Left colon (tissue), 2 donors: ENCODE measurements around the gene MS4A15. TPM values are rescaled to one million over a fixed set of nuclear protein-coding genes. Genes with fewer than 3 reads are reported as not detected.
A peak's percentile ranks its signal among the peaks of the same experiment; 100 is the strongest.

ENCODE experiments used
- ATAC-seq: fragments of 200-7000 bp; cut with Tn5 transposase; one replicate; pipeline ENCODE4 v1.9.1; 2020; ENCODE audit warnings: mild to moderate bottlenecking, moderate library complexity
- DNase-seq, 2 donors: peaks; one replicate each; pipeline ENCODE4 v3.0.0-alpha.2; 2020
- intact Hi-C, 2 donors: fragments of 100-400 bp; cut with DNase I in 1 of 2; cut with micrococcal nuclease in 1 of 2; formaldehyde crosslinking; loops; one replicate each; pipeline versions ENCODE4 v1.11.2 to v1.14.0; 2022; cut with DNase I, micrococcal nuclease
- total RNA-seq, 2 donors: library from RNA; stranded (reverse); fragmentation: NEBNext Ultra II Directional; extraction: Animal tissue kit (Norgen Biotek cat#: 25700); gene quantifications; one replicate each; pipeline ENCODE4 v1.2.1, GENCODE V29; 2021
- donor health status: DM: no; HTN: no; CAD: no.
- donor health status: DM: yes; HTN: yes; CAD: no.

MS4A15 gene
- total RNA-seq, 2 donors from 2014 or later, result not detected

DNA sequence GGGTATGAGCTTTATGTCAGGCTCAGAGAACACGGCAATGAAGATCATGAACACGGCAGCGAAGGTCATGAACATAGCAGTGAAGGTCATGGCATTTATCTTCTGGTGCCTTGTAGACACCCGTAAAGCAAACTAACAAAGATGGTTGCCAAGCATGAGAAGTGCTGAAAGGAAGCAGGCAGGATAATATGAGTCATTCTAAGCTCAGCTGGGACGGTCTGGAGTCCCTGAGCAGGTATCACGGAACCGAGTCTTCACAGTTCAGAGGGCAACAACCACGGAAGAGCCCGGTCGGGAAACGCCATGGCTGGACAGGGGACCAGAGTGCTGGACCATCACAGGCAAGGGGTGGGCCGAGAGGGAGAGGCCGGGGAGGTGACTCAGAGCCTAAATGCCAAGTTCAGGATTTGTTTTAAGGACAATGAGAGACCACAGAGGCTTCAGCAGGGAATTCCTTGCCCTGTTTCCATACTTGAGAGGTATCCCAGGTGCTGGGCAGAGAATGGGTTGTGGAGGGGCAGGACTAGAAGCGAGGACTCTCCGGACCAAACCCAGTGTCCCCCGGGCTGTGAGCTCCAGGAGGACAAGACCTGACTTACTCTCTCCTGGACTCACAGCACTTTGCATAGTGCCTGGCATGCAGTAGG lies 15.3 kb downstream of the MS4A15 start:
- ATAC-seq (no peak), DNase-seq (no peak)
- intact Hi-C loops, result no loop called here

DNA sequence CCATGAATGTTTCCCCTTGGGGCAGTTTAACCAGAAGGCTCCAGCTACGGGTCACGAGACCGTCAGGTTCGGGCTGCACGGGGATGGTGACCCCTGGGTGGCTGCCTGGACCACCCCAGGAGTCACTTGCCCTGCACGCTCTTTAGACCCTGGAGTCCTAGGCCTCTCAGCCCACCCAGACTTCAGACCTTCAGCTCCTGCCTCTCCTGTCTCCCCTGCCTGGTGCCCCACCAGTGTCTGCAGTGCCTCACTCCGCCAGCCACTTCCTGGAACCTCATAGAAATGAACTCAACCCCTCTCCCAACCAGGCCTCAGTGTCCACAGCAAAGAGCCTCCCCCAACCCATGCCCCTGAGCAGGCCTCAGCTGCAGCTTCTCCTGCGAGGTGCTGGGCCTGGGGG lies 16.0 kb downstream of the MS4A15 start:
- intact Hi-C loops, result no loop called here
- ATAC-seq, result no peak
- no peak for DNase-seq

DNA sequence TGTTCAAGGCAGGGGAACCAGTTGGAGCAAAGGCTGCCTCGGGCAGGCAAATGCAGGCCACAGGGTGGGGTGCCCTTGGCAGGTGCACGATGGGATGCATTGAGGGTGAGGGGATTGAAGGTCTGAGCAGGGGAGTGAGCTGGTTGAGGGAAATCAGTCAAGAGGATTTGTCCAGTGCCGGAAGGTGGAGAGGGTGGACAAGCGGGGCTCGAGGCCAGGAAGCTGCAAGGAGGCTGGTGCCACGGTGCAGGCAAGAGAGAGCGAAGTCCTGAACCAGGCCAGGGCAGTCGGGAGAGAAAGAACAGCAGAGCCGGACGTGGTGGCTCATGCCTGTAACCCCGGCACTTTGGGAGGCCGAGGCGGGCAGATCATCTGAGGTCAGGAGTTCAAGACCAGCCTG lies 18.1 kb downstream of the MS4A15 start:
- intact Hi-C loops, result no loop called here
- ATAC-seq (no peak), DNase-seq (no peak)

DNA sequence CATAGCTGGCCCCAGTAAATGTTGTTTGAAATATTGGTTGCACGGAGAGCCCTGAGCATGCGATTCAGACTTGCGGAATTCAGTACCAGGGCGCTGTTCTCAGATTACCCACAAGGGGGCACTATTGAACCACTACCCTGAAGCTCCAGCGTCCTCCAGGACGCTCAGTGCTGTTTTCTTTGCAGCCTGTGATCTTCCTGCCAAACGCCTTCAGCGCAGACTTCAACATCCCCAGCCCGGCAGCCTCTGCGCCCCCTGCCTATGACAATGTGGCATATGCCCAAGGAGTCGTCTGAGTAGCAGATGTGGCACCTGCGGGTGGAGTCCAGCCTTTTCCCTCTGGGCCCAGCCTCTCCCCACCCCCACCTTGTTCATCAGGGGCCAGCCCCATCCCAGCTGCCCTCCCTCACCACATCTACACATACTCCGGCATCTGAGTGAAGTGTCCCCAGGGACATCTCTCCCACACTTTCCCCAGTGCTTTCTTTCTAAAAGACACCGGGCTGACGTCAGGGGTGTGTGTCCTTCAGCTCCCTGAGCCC lies 18.8 kb downstream of the MS4A15 start:
- ATAC-seq (peak; percentile 88), DNase-seq (peak; percentile 75 to 88)
- intact Hi-C loops, result no loop called here

DNA sequence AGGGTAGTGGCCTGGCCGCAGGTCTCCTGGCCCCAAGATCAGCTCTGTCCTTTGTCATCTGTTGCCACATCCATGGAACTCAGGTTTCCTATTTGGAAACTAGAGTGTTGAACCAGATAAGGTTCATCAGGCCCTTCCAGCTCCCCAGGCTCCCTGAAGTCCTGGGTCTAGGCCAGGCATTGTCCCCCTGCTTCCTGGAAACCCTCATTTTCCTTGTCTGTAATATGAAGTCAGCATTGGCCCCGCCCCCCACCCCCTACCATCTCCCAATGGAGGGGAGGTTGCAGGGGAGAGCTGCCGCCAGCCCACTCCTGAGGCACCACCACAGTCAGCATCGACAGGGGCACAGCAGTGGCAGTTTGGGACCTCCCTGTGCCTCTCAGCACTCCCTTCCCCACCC lies 19.5 kb downstream of the MS4A15 start:
- intact Hi-C loops, result no loop called here
- ATAC-seq, result no peak
- no peak for DNase-seq

DNA sequence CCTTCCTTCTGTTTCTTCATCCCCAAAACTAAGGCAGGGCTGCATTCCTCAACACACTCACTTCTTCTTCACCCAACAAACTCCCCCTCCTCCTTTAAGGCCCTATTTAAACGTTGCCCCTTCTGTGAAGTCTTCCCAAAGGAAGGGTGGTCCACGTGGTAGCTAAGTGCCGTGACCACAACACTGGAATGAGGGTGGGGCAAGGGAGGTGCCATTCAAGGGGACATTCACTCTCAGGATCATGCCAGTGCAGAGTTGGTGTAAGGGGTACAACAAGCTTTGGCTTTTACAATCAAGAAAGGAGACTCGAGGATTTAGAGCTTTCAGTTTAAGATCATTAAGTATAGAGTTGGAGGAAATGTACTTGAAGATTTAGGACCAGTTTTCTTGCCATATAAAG lies 20.4 kb downstream of the MS4A15 start:
- no peak for ATAC-seq

DNA sequence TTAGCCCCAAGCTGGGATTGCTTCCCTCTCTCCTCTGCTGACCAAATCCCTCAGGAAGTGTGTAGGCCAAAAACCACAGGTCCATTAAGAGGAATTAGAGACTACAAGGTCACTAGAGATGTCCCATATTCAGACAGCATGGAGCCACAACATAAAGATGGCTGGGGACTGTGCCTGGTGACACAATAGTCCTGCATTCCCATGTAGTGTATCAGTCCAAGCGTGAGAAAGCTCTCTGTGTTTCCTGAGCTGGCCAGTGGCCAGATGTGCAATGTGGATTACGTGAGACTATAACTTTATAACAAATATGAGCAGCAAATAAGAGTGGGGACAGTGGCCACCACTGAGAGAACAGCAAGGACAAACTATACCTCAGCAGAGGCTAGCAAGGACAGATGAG lies 20.9 kb downstream of the MS4A15 start:
- intact Hi-C loops, result no loop called here
- ATAC-seq (peak; percentile 11), DNase-seq (no peak)

More for the DNA sequence above, 20.4 kb downstream of the MS4A15 start:
- DNase-seq, result no peak
- intact Hi-C loops, result no loop called here

DNA sequence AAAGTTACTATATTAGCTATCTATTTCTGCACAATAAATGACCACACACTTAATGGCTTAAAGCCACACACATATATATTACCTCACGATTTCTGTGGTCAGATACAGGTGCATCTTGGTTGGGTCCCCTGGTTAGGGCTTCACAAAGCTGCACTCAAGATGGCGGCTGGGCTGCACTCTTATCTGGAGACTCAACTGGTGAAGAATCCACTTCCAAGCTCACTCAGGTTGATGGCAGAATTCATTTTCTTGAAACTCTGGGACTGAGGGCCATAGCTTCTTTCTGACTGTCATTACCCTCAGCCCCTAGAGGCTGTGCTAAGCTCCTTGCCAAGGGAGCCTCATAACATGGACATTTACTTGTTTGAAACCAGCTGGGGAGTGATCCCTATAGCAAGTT lies 23.4 kb downstream of the MS4A15 start:
- intact Hi-C loops, result no loop called here
- ATAC-seq (no peak), DNase-seq (no peak)

DNA sequence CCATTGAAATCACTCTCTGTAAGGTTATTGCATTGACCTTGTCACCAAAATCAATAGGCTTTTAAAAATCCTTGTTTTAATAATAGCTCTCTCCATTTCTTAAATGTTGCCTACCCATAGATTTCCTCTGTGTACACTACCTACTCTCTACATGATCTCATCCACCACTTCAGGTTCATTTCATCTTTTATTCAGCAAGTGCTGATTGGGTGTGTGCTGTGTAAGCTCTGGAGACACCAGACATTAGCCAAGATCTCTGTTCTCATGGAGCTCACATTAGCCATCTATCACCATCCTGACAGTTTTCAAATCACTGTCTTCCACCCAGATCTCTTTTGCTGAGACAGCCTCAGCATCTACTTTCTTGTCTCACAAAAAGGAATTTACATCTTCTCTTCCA lies 24.1 kb downstream of the MS4A15 start:
- intact Hi-C loops, result no loop called here
- no peak for DNase-seq
- ATAC-seq, result no peak

DNA sequence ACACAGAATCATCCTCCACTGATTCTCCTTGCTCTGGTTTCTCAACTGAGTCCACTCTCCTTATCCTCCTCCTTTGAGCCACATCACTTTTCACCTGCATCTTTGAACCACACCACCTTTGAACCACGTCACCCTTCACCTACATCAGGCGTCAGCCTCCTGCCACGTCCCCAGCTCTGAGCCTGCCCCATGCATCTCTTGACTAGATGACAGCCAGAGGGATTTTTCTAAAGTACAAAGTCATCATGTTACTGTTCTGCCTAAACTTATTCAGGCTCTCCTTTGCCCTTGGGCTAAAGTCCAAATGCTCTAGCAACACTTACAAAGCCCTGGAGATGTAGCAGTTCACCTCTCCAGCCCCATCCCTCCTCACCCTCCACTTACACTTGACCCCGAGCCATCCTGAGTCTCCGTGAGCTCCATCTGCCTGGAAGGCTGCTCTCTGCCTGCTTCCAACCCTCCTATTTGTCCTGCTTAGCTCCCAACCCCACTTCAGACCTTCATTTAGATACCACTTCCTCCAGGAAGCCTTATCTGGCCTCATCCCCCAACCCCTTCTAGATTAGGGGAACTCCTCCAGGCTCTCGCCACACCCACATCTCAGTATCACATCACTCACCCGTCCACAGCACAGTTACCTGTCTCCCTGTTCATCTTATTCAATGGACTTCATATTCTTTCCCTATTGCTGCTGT lies 24.8 kb downstream of the MS4A15 start:
- intact Hi-C loops, result no loop called here
- no peak for DNase-seq
- ATAC-seq, result peak; percentile 10

DNA sequence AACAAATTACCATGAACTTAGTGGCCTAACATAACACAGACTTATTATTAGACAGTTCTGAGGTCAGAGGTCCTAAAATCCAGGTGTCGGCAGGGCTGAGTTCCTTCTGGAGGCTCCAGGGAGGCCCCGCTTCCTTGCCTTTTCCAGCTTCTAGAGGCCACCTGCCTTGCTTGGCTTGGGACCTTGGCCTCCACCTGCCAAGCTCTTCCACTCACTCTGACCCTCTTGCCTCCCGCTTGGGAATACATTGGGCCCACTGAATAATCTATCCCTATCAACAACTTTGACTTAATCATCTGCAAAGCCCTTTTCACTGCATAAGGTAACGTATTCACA lies 25.3 kb downstream of the MS4A15 start:
- intact Hi-C loops, result no loop called here
- DNase-seq (no peak), ATAC-seq (no peak)

DNA sequence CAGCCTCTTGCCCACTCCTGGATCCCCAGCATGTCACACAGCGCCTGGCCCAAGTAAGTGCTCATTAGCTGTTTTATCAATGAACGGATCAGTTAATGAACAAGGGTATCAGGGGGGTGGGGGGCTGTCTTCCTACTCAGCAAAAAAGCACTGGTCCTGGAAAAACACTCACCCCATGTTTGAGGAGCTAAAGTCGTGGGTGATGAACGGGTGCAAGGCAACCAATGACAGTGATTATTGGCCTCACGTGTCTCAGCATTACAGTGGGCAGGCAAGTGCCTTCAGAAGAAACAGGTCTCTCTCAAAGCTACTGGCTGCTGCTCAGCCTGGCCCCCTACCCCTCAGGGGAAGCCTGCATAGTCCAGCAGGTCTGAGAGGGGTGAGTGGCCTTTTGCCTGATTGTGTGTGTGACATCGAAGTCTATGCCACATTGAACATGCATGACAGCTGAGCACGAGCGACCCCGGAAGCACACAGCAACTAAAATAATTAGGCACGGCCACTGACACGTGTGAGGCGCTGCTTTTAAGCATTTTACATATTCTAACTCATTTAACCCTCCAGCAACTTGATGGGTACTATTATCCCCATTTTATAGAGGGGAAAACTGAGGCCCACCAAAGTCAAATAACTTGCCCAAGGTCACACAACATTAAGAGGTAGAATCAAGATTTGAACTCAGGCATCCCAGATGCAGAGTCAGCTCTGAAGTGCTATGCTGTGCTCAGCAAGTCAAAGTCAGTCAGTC lies 25.9 kb downstream of the MS4A15 start:
- DNase-seq, result no peak
- intact Hi-C loops, result no loop called here
- no peak for ATAC-seq

DNA sequence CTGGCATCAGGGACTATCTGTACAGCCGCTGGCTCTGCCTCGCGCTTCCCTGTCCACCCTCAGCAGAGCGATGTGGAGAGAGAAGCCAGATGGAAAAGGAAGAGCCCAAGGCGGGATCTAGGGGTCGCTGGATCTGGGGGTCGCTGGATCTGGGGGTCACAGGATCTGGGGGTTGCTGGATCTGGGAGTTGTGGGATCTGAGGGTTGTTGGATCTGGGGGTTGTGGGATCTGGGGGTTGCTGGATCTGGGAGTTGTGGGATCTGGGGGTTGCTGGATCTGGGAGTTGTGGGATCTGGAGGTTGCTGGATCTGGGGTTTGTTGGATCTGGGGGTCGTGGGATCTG lies 26.4 kb downstream of the MS4A15 start:
- no peak for ATAC-seq
- no peak for DNase-seq
- intact Hi-C loops, result no loop called here

DNA sequence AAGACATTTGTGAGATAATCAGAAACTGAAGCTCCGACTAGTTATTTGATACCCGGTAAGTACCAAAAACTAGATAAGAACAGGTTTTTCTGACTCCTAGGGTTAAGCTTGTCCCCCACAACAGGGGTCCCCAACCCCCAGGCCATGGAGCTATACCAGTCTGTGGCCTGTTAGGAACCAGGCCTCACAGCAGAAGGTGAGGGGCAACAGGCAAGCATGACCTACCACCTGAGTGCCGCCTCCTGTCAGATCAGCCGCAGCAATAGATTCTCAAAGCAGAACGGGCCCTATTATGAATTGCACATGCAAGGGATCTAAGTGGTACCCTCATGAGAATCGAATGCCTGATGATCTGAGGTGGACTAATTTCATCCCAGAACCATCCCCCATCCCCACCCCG lies 27.2 kb downstream of the MS4A15 start:
- intact Hi-C loops, result no loop called here
- no peak for DNase-seq
- ATAC-seq, result no peak

DNA sequence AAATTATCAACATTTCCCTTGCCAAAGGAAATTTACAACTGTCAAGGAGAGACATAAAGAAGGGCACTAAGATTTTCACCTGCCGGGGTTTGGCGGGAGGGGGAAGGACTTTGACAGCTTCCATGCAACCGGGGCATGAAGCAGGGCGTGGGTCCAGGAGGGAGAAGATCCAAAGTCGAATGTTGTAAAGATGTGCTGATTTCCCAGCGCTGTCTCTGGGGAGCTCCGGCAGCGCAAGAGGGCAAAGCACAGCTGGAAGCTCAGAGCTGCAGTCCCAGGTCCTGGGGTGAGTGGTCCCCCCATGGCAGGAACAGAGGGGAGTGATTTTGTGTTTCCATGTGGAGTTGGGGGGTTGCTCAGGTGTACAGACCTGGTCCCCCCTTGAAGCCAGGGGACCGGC lies 28.5 kb downstream of the MS4A15 start, which contains the start of gene MS4A10:
Gene MS4A10 (plus strand): TSS at position 198 of the 400 bp plus-strand sequence. CDS start 5,003 bp downstream, outside the sequence.
- ATAC-seq, result peak; percentile 88
- DNase-seq, result peak in 1 of 2 donors; percentile 65
- intact Hi-C loops, result no loop called here

DNA sequence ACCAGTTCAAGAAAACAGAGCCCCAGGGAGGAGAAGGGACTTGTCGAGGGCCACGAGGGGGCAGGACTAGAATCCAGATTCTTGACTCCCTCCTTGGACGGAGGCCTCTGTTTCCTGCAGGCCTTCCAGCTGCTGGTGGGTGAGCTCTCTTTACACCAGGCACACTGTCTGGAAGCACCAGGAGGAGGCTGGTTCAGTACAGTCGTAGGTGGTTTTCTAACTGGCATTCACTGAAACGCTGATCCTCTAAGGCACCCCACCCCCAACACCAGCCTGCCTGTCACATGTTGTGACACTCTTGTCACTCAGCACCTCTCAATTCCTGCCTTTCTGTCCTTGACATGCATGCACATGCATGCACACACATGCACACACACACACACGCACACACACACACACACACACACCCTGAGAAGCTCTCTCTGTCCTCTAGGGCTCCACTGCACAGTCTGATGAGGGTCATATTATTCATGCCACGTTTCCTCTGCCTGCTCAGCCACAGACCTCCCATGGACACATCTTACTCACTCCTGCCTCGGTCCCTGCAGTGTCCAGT lies 29.2 kb downstream of the MS4A15 start:
- no peak for DNase-seq
- peak; percentile 9 for ATAC-seq
- intact Hi-C loops, result no loop called here

DNA sequence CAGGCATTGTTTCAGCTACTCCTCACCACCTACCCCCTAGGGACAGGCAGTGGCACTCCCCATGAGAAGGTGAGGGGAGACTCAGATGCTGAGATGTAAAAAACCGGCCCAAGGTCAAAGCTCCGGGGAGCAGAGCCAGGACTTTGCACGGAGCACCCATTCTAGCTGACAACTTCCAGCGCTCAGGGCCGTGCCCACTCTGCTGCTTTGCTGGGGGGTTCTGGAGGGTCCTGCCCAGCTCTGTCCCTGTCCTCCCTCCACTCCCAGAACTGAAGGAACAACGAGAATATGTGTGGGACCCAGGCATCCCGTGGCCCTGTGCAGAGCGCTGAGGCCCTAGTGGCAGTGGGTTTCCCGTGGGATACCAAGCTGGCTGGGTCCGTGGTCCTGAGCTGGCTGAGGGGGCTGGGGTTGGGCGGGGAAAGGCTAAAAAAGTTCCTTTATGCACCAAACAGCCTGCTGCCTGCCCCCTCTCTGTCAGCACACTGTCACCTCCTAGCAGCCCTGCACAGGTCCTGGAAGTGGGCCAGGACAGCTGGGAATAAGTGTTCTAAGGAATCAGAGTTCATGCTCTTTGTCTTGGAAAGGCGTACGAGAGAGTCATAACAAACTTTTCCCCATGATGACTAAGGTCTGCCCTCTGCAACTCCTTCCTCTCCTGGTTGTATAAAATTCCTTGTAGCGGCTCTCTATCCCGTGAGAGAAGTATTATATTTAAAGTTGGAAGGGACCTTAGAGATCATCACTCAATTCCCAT lies 30.3 kb downstream of the MS4A15 start:
- DNase-seq (peak; percentile 45 to 77), ATAC-seq (peak; percentile 78)
- intact Hi-C loops, result no loop called here

DNA sequence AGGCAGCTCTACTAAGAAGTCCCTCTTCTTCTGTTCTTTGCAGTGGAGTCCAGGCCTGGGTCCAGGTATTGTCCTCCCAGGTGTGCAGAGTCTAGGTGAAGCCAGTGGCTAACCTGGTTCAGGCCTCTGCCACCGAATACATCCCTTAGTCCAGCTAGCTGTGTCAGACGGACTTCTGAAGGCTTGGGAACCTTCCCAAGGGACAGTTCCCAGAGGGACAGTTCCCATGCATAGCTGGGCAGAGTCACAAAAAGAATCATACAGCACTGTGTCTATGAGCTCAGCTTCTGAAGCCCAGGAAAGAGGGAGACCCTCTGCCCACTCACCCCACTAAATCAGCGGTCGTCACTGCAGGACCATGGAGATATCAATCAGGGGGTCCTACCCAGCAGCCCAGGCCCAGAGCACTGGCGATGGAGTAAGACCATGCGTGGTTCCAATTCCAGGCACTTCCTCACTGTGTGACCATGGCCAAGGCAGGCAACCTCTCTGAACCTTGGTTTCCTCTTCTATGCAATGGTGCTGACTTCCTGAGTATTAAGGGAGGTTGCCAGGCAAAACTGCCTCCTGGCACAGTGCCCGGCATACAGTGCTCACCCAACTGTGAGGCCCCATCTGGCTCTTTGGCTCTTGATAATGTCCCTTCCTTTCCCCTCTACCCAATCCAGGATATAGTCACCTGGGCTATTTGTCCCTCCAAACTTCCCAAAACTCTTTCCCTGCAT lies 31.9 kb downstream of the MS4A15 start:
- intact Hi-C loops, result no loop called here
- no peak for DNase-seq
- ATAC-seq, result no peak
